Progenitor cell of endocrine pancreas (in vitro differentiated cells): ENCODE measurements around the gene THSD4. TPM values are rescaled to one million over a fixed set of nuclear protein-coding genes. Genes with fewer than 3 reads are reported as not detected.

Experiments used
- DNase-seq: peaks from one replicate; pipeline ENCODE4 v3.0.0; 2021; ENCODE audit warnings: low spot score; ENCODE audit not compliant: unreplicated experiment
- H3K27ac Mint-ChIP-seq: 2 replicates; pipeline ENCODE4 v1.8.0; 2021; ENCODE audit warnings: mild to moderate bottlenecking, moderate library complexity, mixed read lengths
- H3K27me3 Mint-ChIP-seq: 2 replicates; pipeline ENCODE4 v1.8.0; 2021; ENCODE audit warnings: mixed read lengths
- H3K36me3 Mint-ChIP-seq: 2 replicates; pipeline ENCODE4 v1.8.0; 2022; ENCODE audit warnings: mixed read lengths; ENCODE audit not compliant: insufficient read depth
- H3K4me1 Mint-ChIP-seq: 2 replicates; pipeline ENCODE4 v1.8.0; 2021; ENCODE audit warnings: low read depth, mixed read lengths
- H3K4me3 Mint-ChIP-seq: 2 replicates; pipeline ENCODE4 v1.8.0; 2021; ENCODE audit warnings: low read depth, mild to moderate bottlenecking, moderate library complexity, mixed read lengths
- H3K9me3 Mint-ChIP-seq: 2 replicates; pipeline ENCODE4 v1.8.0; 2021; ENCODE audit warnings: low read depth, mixed read lengths
- total RNA-seq: library from RNA; stranded (reverse); gene quantifications from 2 replicates; pipeline ENCODE4 v1.2.1, GENCODE V29; 2021
- TF ChIP-seq, protein P1 (sequence below): fragments of 200-600 bp; sonication (generic); IDR thresholded peaks from one replicate; pipeline ENCODE4 v1.5.0; 2021; ENCODE audit warnings: antibody characterized with exemption, mild to moderate bottlenecking; ENCODE audit not compliant: unreplicated experiment

THSD4 gene
- total RNA-seq, 1 donor from 2014 or later, result 6.8 TPM

DNA sequence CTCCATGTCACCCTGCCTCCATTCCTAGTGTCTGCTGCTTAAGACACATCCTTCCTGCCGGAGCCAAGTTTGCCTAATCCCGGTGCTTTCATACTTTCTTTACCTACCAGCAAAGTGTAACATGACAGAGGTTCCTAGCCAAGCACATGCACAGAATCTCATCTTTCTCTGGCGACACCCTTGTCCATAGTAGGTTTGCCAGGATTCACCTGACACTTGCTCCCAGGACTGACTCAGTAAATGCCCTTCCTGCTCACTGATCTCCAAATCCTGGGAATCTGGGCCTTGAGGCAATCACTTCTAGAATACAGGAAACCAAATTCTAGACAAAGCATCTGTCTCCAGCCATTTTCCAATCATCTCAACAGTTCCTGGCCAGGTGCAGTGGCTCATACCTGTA lies 684.9 kb downstream of the THSD4 start:
- no peak for DNase-seq
- Mint-ChIP-seq H3K36me3 (no peaks in the 10 kb centered on the region), H3K4me3 (no peak overlapping the region), H3K27ac (no peak overlapping the region), H3K27me3 (peaks cover 13% of the 10 kb centered on the region), H3K9me3 (no peaks in the 10 kb centered on the region), H3K4me1 (peaks cover 5% of the 10 kb centered on the region)
- TF ChIP-seq, protein P1, sequence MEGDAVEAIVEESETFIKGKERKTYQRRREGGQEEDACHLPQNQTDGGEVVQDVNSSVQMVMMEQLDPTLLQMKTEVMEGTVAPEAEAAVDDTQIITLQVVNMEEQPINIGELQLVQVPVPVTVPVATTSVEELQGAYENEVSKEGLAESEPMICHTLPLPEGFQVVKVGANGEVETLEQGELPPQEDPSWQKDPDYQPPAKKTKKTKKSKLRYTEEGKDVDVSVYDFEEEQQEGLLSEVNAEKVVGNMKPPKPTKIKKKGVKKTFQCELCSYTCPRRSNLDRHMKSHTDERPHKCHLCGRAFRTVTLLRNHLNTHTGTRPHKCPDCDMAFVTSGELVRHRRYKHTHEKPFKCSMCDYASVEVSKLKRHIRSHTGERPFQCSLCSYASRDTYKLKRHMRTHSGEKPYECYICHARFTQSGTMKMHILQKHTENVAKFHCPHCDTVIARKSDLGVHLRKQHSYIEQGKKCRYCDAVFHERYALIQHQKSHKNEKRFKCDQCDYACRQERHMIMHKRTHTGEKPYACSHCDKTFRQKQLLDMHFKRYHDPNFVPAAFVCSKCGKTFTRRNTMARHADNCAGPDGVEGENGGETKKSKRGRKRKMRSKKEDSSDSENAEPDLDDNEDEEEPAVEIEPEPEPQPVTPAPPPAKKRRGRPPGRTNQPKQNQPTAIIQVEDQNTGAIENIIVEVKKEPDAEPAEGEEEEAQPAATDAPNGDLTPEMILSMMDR, result no peak

DNA sequence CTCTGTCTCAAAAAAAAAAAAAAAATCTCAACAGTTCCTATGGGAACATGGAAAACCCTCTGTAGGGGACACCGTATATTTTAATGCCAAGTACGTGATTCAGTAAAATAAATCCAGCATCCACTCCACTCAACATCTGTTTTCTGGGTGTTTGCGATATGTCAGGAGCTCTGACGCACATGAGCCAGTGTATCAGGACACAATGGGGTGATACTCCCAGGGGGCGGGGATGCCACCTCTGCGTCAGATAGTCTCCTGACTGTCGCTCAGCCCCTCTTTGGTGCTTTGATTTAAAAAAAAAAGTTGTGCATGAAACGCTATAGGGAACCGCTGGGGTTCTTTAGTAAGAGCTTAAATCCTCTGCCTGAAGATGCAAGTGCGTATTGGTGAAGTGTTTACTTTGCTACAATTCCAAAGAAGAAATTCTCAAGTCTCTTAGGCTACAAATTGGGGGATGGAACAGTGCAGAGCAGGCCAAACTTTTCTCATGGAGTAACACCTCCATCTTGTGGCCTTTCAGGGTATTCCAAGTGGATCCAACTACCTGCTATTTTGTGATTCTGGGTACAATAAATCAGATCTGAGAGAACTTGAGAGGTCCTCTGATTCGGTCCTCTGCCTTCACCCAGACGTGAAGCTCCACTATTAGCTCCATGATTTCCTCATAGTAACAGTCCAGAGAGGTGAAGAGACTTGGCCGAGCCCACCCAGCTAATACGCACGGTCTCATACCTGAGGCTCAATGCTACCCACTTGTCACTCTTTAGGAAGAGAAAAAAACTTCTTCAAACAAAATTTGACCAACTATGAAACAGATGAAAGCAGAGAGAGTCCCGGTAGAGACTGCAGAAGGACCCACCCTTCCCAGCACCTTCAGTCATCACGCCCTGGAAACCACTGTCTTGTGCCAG lies 685.8 kb downstream of the THSD4 start:
- TF ChIP-seq, protein P1, result peak; percentile 85
- no peaks in the 10 kb centered on the region for H3K36me3 Mint-ChIP-seq
- no peak overlapping the region for H3K4me3 Mint-ChIP-seq
- H3K9me3 Mint-ChIP-seq, result no peaks in the 10 kb centered on the region
- H3K27ac Mint-ChIP-seq, result no peak overlapping the region
- H3K4me1 Mint-ChIP-seq, result peaks cover 8% of the 10 kb centered on the region
- H3K27me3 Mint-ChIP-seq, result peaks cover 14% of the 10 kb centered on the region
- DNase-seq, result peak; percentile 49

DNA sequence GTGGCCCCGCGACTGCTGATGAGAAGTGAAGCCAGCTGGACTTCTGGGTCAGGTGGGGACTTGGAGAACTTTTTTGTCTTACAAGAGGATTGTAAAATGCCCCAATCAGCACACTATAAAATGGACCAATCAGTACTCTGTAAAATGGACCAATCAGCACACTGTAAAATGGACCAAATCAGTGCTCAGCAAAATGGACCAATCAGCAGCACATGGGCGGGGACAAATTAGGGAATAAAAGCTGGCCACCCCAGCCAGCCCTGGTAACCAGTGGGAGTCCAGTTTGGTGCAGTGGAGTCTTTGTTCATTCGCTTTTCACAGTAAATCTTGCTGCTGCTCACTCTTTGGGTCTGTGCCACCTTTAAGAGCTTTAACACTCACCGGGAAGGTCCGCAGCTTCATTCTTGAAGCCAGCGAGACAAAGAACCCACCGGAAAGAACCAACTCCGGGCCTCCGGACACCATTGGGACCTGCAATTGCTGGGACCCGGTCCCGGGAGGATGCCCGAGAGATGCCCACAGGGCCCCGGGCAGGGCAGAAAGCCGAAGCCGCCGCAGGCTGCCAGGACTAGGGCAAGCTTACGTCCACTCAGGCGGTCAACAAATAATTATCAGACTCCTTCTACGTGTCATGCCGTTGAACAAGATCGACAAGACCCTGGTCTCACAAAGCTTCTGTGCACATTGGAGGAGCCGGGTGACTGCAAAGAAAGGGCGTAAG lies 686.8 kb downstream of the THSD4 start:
- Mint-ChIP-seq H3K4me1 (peaks cover 11% of the 10 kb centered on the region), H3K27me3 (peaks cover 18% of the 10 kb centered on the region), H3K4me3 (no peak overlapping the region), H3K27ac (no peak overlapping the region), H3K36me3 (no peaks in the 10 kb centered on the region), H3K9me3 (no peaks in the 10 kb centered on the region)
- TF ChIP-seq, protein P1, result no peak
- no peak for DNase-seq

GRCh38 chr15:71802770-71803169 lies 687.5 kb downstream of the THSD4 start:
- no peak overlapping the region for H3K4me3 Mint-ChIP-seq
- peaks cover 24% of the 10 kb centered on the region for H3K27me3 Mint-ChIP-seq
- TF ChIP-seq, protein P1, result peak; percentile 38
- DNase-seq, result no peak
- no peak overlapping the region for H3K27ac Mint-ChIP-seq
- H3K9me3 Mint-ChIP-seq, result no peaks in the 10 kb centered on the region
- no peaks in the 10 kb centered on the region for H3K36me3 Mint-ChIP-seq
- H3K4me1 Mint-ChIP-seq, result peaks cover 12% of the 10 kb centered on the region

- H3K27ac Mint-ChIP-seq, result no peak overlapping the region
- TF ChIP-seq, protein P1, result no peak
- no peaks in the 10 kb centered on the region for H3K9me3 Mint-ChIP-seq
- H3K4me1 Mint-ChIP-seq, result peaks cover 13% of the 10 kb centered on the region
- no peaks in the 10 kb centered on the region for H3K36me3 Mint-ChIP-seq
- no peak for DNase-seq
- peaks cover 35% of the 10 kb centered on the region for H3K27me3 Mint-ChIP-seq
- no peak overlapping the region for H3K4me3 Mint-ChIP-seq
These were observed 689.0 kb downstream of the THSD4 start for GRCh38 chr15:71804226-71804625.
